PFSK-1 (cell line): ENCODE results near the gene HEATR9.

Source experiments
- TAF1 ChIP-seq: IDR thresholded peaks from 2 replicates; pipeline ENCODE4 v1.6.1; 2012; ENCODE audit warnings: low read length, control low read depth, borderline replicate concordance; ENCODE audit not compliant: insufficient read depth
- TF ChIP-seq, protein P1 (sequence below), 2 experiments: IDR thresholded peaks; 2 replicates each; pipeline versions ENCODE4 v1.6.1 to v1.8.0; 2011 to 2012; ENCODE audit warnings: low read depth in 2 of 2, low read length in 2 of 2, control low read depth in 1 of 2, inconsistent platforms in 1 of 2, mild to moderate bottlenecking in 1 of 2, moderate library complexity in 1 of 2; ENCODE audit not compliant: insufficient read depth in 1 of 2

DNA sequence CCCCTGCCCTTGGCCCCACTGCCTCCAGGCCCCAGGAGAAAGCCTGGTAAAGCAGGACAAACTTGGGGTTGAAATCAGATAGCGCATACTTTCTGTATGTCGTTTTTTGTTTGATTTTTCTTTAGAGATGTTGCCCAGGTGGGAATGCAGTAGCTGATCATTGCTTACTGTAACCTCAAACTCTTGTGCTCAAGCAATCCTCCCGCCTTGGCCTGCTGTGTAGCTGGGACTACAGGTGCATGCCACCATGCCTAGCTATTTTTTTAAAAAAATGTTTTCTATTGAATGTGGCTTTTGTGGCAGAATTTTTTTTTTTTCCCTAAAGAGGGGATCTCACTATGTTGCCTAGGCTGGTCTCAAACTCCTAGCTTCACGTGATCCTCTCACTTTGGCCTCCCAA is 22.6 kb upstream of the HEATR9 start:
- no peak for TF ChIP-seq TAF1
- TF ChIP-seq, protein P1, sequence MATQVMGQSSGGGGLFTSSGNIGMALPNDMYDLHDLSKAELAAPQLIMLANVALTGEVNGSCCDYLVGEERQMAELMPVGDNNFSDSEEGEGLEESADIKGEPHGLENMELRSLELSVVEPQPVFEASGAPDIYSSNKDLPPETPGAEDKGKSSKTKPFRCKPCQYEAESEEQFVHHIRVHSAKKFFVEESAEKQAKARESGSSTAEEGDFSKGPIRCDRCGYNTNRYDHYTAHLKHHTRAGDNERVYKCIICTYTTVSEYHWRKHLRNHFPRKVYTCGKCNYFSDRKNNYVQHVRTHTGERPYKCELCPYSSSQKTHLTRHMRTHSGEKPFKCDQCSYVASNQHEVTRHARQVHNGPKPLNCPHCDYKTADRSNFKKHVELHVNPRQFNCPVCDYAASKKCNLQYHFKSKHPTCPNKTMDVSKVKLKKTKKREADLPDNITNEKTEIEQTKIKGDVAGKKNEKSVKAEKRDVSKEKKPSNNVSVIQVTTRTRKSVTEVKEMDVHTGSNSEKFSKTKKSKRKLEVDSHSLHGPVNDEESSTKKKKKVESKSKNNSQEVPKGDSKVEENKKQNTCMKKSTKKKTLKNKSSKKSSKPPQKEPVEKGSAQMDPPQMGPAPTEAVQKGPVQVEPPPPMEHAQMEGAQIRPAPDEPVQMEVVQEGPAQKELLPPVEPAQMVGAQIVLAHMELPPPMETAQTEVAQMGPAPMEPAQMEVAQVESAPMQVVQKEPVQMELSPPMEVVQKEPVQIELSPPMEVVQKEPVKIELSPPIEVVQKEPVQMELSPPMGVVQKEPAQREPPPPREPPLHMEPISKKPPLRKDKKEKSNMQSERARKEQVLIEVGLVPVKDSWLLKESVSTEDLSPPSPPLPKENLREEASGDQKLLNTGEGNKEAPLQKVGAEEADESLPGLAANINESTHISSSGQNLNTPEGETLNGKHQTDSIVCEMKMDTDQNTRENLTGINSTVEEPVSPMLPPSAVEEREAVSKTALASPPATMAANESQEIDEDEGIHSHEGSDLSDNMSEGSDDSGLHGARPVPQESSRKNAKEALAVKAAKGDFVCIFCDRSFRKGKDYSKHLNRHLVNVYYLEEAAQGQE (IDR thresholded peaks at IDR 0.05; ENCODE audit: insufficient read depth in 1 of 2, low read depth in 2 of 2, low read length in 2 of 2), result no peak
